OCI-M2 (cell line): ENCODE results near the gene CCDC112.
A peak's percentile ranks its signal among the peaks of the same experiment; 100 is the strongest.
"Not testable (repeated sequence)": the region's sequence is repeated elsewhere in the genome, so short reads cannot be mapped to it uniquely, and the experiment has no call there.

Experiments used
- DNase-seq: peaks from one replicate; lab custom pipeline; 2025; ENCODE audit not compliant: unreplicated experiment; lab: John Stamatoyannopoulos, UW

CCDC112 gene

GRCh38 chr5:115296124-115297022 lies at the start of gene CCDC112:
TSS of gene CCDC112 (minus strand) at chr5:115296654. CDS start at chr5:115296543, 111 bp downstream.
- no peak for DNase-seq

GRCh38 chr5:115345344-115345743 lies 48.9 kb upstream of the CCDC112 start:
- DNase-seq: no peak

- no peak for DNase-seq
Observed at GRCh38 chr5:115343855-115344254, 47.4 kb upstream of the CCDC112 start.

DNA sequence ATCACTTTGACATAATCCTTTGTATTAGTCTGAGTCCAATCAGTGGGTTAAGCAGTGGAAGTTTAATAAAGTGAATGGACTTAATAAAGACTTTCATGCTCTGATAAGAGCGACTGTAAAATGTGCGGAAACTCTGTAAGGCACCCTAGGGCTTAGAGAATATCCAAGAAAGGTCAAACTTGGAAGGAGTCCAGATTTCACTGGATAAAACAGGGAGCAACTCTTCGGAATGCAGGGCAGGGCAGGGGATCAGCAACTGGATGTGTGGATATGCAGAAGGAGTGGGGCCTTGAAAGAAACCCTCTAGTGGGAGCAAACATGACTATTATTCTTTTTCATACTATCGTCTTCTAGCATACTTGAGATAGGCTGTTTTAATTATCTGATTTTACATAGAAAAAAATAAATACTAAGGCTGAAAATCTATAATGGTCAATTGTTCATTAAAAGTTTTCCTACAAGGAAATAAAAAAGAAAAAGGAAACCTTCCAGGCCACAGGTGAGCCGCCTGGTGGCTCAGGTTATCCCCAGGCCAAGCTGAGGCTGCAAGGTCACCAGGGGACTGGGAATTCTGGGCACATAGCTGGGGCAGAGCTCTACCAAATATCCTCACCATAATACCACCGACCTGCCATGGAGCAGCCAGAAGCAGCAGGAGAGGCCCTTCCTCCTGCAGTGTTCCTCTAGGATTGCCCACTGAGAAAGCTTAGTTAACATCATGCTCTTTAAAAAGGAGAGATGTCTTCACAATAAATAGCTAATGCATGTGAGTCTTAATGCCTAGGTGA lies 46.3 kb upstream of the CCDC112 start:
- no peak for DNase-seq

DNA sequence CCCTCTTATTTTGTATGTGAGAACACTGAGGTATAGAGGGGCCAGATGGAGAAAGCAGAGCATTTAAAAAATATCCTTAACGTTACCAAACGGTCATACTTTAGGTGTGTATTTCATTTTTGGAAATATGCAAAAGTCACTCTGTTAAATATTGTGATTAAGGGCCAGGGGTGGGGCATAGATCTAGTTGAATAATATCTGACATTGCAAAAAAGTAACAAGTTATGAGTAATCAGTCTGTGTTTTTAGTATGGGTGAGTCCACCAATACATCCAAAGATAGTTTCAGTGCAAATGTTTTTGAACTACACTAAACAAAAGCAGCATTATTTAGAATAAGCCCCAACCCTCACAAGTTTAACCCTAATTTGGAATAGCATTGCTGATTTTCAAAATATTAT lies 45.3 kb upstream of the CCDC112 start:
- DNase-seq: no peak

DNA sequence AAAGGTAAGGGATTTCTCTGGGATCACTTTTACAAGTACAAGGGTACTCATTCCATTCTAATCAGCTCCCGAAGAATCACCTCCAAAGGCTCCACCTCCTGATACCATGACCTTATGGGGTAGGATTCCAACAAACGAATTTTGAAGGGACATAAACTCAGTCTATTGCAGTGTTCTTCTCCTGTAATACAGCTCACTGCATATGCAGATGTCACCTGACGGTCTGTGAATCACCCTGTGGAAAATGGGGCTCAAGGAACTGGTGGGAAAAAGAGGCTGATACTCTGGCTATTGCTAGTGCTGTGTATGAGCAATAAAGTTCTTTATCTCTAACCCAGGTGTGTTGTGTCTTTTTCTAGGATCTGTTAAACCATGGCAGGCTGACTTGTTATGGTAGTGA lies 42.4 kb upstream of the CCDC112 start:
- no peak for DNase-seq

GRCh38 chr5:115337882-115338281 lies 41.4 kb upstream of the CCDC112 start:
- no peak for DNase-seq

- DNase-seq: no peak
Observed at GRCh38 chr5:115336964-115337363, 40.5 kb upstream of the CCDC112 start.

DNA sequence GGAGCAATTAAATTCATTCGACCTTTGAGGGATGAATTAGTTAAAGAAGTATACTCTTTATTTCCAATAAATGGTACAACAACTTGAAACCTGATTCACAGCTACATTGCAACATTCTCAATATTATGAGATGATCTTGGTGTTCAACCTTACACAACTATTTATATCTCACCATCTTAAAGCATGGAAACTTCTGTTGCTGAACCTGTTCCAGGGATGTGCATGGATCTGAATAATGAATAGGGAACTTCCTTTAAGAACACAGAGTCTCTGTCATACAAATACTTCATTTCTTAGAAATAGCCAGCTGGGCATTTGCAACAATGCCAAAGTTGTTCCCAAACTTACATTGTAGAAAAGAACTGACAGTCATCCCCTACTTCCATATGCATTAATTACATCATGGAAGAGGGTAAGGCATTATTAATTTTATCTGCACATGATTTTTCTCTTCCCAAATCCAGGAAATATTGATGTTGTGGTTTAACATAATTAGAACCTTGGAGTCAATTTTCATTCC lies 39.8 kb upstream of the CCDC112 start:
- no peak for DNase-seq

- no peak for DNase-seq
Observed at GRCh38 chr5:115335301-115335700, 38.8 kb upstream of the CCDC112 start.

GRCh38 chr5:115333164-115333563 lies 36.7 kb upstream of the CCDC112 start:
- DNase-seq: no peak

DNA sequence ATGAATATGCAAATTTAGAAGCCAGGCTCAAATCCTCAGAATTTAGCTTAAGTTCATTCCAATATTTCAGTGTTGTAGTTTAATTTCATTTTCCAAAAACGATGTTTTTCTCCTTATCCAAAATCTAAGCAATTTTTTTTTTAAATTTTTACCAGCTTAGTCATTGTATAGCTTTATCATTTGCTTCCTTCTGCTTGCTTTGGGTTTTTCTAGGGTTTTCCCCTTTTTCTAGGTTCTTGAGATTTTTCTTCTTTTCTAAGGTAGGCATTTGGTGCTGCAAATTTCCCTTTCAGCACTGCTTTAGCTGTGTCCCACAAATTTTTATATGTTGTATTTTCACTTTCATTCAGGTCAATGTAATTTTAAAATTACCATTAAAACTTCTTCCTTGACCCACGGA lies 34.4 kb upstream of the CCDC112 start:
- no peak for DNase-seq

DNA sequence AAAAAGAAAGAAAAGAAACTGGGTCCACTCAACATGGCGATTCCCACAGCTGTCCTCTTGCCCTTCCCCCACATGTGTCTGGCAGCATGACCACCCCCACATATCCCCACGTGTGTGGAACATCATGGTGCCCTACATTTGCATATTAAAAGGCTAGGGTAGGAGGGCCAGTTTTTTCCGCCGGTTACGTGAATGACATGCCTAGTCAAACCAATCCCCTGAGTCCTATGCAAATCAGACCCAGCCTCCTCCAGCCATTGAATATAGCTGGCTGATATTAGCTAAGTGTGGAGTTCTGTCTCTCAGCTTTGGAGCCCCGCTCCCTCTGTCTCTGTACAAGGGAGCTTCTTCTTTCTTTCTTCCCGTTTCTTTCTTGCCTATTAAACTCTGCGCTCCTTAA lies 33.0 kb upstream of the CCDC112 start:
- peak; percentile 32 for DNase-seq

DNA sequence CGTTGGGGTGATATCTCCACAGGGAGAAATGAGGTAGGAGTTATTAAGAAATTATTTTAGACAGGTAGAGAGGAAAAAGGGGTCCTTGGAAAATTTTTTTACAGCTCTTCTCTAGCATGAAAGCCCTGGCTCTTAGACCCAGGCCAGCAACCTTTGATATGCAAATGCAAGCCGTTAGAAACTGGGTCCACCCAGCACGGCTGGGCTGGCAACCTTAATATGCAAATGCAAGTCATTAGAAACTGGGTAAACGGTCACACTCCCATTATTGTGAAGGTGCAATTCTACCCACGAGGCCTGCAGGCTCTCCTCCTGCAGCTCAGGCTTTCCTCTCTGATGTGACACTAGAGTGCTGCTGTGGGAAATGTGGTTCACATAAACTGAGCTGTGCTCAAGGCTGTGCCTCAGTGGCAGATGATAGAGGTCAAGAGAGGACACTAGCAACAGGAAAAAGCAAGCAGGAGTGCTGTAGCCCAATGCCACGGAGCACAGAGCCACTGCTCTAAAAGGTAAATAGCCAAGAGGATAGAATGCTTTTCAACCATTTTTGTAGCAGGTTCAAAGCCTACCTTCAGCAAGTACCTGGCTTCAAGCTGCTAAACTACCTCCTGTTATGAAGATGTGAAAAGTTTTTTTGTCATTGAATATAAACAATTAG lies 32.3 kb upstream of the CCDC112 start:
- DNase-seq: not testable (repeated sequence)

GRCh38 chr5:115325296-115325959 lies 29.0 kb upstream of the CCDC112 start:
- no peak for DNase-seq

GRCh38 chr5:115324021-115324420 lies 27.6 kb upstream of the CCDC112 start:
- DNase-seq: no peak

DNA sequence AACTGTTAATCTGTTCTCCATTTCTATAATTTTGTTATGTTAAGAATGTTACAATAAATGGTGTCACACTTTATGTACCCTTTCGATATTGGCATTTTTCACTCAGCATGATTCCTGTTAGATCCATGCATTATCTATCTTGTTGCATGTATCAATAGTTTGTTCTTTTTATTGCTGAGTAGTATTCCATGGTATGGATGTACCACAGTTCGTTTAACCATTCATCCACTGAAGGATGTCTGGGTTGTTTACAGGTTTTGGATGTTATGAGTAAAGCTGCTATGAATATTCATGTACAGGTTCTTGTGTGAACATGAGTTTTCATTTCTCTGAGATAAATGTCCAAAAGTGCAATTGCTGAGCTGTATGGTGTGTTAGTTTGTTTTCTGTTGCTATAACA lies 26.3 kb upstream of the CCDC112 start:
- DNase-seq: no peak

GRCh38 chr5:115321309-115321708 lies 24.9 kb upstream of the CCDC112 start:
- DNase-seq: no peak

DNA sequence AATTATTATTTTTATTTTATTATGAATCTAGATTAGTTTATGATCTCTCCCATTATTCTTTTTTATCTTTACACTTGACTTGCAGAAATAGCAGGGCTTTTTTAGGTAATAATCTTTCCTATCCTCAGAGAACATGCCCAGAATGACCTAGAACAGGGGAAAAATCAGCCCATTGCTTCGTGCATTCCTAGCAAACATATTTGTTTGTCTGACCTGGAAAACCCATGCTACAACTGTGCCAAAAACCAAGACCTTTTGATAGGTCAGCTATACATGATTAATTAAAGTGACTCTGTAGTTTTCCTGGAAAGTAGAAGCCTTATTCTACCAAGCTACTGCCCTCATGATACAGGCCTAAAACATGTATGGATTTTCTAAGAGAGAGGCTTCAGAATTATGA lies 24.1 kb upstream of the CCDC112 start:
- no peak for DNase-seq

GRCh38 chr5:115320006-115320405 lies 23.6 kb upstream of the CCDC112 start:
- no peak for DNase-seq

DNA sequence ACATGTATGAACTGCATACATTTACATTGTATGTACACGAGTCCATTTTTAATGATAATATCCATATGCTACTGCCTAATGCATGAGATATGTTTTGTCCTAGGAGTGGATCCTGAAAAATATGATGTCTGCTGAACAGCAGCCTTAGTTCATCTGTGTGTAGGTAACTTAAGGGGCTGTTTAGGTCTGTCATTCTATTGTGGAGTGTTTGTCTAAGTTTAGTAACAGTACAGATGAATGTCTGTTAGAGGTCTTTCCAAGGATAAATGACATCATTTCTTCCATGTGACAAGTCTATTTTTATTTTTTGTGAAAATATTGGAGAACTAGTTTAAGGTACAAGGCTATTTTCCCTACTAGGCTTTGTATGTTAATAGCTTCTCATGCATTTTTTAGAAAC lies 22.6 kb upstream of the CCDC112 start:
- DNase-seq: no peak
